Lower leg skin (tissue), 4 donors: ENCODE data around the gene ETFRF1. TPM values are rescaled to one million over a fixed set of nuclear protein-coding genes. Genes with fewer than 3 reads are reported as not detected.

Experiments
- DNase-seq, 2 donors: peaks; one replicate each; pipeline ENCODE4 v3.0.0-alpha.2; 2019; ENCODE audit warnings: low spot score in 2 of 2
- H3K4me3 ChIP-seq: fragments of 200-600 bp; sonication (generic); 2 replicates; pipeline ENCODE4 v1.5.1; 2017; ENCODE audit warnings: mild to moderate bottlenecking, low read depth; ENCODE audit not compliant: poor library complexity, severe bottlenecking
- POLR2A ChIP-seq, 2 donors: fragments of 450-650 bp; IDR thresholded peaks; one replicate each; pipeline ENCODE4 v1.6.1; 2016 to 2017; ENCODE audit warnings: antibody characterized with exemption in 2 of 2, mild to moderate bottlenecking in 1 of 2, moderate library complexity in 1 of 2
- WGBS, 2 donors: methylation state at CpG; one replicate each; pipeline ENCODE4 v1.1.5; 2018; 5-methylcytosine and 5-hydroxymethylcytosine counted together
- intact Hi-C: fragments of 100-400 bp; cut with DNase I; formaldehyde crosslinking; loops from one replicate; pipeline ENCODE4 v1.15.0; 2023; ENCODE audit warnings: low total_unique reads
- total RNA-seq, 4 donors: library from RNA; depleted of rRNA; stranded (reverse); fragments of >200 nt; gene quantifications; one replicate each; pipeline ENCODE4 v1.1.0, GENCODE V29; 2016
- TF ChIP-seq, protein P1 (sequence below), 3 donors: fragments of 450-650 bp; IDR thresholded peaks; one replicate each; pipeline ENCODE4 v1.5.1; 2016; ENCODE audit warnings: antibody characterized with exemption in 3 of 3, mild to moderate bottlenecking in 3 of 3, moderate library complexity in 2 of 3

The ETFRF1 gene
- total RNA-seq, 4 donors from 2014 or later: 26.1 to 59.9 (median 38.0) TPM

DNA sequence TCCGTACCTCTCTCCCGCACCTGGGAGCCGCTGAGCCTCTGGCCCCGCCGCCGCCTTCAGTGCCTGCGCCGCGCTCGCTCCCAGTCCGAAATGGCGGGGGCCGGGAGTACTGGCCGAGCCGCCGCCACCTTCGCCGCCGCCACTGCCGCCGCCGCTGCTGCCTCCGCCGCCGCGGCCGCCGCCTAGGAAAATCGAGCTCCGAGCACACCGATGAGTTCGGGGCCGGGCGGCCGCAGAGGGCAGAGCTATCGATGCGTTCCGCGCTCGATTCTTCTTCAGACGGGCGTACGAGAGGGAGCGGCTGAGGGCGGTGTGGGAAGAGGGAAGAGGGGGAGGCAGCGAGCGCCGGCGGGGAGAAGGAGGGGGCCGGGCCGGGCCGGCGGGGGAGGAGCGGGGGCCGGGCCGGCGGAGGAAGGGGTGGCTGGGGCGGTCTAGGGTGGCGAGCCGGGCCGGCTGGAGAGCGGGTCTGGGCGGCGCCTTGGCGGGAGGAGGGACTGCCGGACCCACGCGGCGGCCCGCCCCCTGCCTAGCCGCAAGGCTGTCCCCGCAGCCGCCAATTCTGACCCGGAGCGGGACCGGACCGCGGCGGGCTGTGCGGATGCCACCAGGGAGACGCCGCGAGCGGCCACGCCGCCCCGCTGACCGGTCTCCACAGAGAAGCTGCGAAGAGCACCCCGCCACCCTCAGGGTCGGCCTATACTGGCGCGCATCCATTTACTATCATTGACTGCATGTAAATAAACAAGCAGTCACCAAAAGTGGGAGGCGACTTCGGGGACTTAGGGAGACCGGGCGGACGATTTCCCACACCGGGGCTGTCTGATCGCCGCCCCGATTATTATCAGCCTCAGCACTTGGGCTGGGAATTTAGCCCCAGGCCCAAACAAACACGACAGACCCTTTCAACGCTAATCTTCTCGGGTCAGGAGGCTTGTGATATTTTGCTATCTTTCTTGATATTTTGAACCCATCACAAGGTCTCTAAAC is 56.0 kb downstream of the ETFRF1 start, which contains the start of gene KRAS:
Gene KRAS, minus strand, starts transcription at position 186 of the 987 bp plus-strand sequence.
- intact Hi-C loops: no loop called here
- H3K4me3 ChIP-seq: peak within 1 kb of the TSS; percentile 60
- WGBS, 2 donors: 1% methylated on average over 39 to 40 of the region's 105 CpGs
- peak; percentile 94 to 99 for DNase-seq
- TF ChIP-seq POLR2A (IDR thresholded peaks at IDR 0.05): peak in 1 of 2 donors; percentile 50
- TF ChIP-seq, protein P1, sequence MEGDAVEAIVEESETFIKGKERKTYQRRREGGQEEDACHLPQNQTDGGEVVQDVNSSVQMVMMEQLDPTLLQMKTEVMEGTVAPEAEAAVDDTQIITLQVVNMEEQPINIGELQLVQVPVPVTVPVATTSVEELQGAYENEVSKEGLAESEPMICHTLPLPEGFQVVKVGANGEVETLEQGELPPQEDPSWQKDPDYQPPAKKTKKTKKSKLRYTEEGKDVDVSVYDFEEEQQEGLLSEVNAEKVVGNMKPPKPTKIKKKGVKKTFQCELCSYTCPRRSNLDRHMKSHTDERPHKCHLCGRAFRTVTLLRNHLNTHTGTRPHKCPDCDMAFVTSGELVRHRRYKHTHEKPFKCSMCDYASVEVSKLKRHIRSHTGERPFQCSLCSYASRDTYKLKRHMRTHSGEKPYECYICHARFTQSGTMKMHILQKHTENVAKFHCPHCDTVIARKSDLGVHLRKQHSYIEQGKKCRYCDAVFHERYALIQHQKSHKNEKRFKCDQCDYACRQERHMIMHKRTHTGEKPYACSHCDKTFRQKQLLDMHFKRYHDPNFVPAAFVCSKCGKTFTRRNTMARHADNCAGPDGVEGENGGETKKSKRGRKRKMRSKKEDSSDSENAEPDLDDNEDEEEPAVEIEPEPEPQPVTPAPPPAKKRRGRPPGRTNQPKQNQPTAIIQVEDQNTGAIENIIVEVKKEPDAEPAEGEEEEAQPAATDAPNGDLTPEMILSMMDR (IDR thresholded peaks at IDR 0.05): no peak

DNA sequence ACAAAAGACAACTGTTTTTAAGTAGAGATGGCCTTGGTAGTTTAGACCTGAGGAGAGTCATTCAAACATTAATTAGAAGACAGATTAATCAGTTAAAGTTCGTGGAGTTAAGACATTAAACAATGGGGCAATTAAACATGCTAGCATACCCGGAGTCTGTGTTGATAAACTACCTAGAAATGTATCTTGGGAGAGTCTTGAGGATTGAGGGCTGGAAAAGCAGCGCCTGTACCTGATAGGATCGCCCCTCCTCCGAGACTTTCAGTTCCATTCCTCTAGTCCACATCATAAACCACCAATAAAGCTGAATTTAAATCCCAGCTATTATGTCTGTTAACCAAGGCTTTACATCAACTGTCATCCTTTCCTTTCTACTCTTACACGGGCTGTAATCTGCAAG is 56.7 kb downstream of the ETFRF1 start:
- WGBS, 2 donors: 62 to 65% methylated on average over 6 of the region's 6 CpGs
- H3K4me3 ChIP-seq: no peak overlapping the region
- DNase-seq: no peak
- TF ChIP-seq, protein P1 (IDR thresholded peaks at IDR 0.05): no peak
- TF ChIP-seq POLR2A (IDR thresholded peaks at IDR 0.05): no peak
- intact Hi-C loops: no loop called here

DNA sequence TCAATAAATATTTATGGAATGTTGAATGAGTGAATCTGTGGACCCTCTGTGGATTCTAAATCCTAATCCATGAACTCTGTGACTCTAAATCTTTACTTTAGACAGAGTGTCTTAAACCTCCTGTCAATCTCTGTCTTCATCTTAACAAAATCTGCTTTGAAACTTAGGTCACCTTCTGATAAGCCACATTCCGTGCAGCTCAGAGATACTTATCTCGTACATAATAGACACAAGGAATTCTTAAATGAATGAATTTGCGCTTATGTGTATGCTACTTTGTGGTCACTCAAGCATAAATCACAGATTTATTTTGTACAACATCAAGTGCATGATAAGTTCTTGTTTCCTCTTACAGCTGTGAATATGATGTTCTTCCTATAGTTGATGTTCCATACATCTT is 57.9 kb downstream of the ETFRF1 start:
- WGBS, 2 donors: 64 to 70% methylated on average over 3 of the region's 3 CpGs
- intact Hi-C loops: no loop called here
- no peak for DNase-seq

DNA sequence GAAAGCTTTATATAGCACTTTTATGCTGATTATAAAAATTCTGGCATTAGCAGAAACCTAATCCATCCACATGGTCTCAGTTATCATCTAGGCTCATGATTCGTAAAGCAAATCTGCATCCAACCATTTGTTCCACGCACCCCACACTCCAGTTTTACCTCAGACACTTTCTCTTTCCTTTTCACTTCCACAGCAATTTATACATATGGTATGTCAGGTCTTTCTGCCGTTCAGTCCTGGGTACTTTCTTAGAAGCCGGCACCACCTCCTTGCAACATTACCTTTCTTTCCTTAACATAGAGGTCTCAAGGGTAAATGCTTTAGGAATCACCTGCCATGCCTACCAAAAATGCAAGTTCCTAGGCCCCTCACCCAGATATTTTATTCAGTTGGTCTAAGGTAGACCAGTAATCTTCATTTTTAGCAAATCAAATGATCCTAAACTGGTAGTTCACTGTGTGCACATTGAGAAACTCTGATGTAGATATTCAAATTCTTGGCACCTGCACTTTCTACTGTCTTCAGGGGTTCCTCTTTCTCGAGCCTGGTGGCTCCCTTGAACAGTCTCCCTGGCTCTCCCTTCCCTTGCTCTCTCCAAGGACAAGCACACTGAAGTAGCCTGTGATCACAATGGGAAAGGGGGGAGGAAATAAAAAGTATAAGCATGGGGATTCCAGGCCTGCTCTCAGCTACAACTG is 58.5 kb downstream of the ETFRF1 start:
- DNase-seq: no peak
- intact Hi-C loops: no loop called here
- no peak for TF ChIP-seq POLR2A (IDR thresholded peaks at IDR 0.05)
- TF ChIP-seq, protein P1 (IDR thresholded peaks at IDR 0.05): no peak
- no peak overlapping the region for H3K4me3 ChIP-seq
- 66 to 68% methylated on average over 5 of the region's 5 CpGs for WGBS, 2 donors

More for the DNA sequence above, 57.9 kb downstream of the ETFRF1 start:
- H3K4me3 ChIP-seq: no peak overlapping the region
- no peak for TF ChIP-seq POLR2A (IDR thresholded peaks at IDR 0.05)
- TF ChIP-seq, protein P1 (IDR thresholded peaks at IDR 0.05): no peak

DNA sequence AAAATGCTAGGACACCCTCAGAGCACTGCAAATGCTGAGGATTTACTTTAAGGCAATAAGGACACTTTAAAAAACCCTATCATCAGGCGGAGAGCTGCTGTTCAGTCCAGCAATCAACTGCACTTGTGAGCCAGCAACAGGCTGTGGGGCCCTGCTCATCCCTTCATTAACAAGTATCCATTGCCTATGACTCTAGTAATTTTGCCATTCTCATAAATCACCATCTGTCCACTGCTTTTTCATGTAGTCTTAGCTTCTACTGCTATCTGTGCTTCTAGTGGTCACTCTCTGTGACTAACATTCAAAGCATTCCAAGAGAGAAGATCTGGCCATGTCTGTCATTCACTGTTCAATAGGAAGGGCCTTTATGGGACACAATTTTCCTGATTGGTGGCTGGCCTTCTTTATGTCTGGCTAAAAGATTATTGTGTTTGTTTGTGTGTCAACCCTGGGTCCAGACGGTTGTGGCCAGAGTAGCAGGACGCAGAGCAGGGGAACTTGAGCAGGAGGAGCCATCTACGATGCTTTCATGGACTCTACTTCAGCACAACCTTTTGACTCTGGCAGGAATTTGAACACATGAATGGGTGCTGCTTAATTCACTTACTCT is 59.3 kb downstream of the ETFRF1 start:
- intact Hi-C loops: no loop called here
- no peak for DNase-seq

More for the DNA sequence above, 59.3 kb downstream of the ETFRF1 start:
- H3K4me3 ChIP-seq: no peak overlapping the region
- WGBS, 2 donors: 92 to 93% methylated on average over 4 of the region's 4 CpGs
- TF ChIP-seq POLR2A (IDR thresholded peaks at IDR 0.05): no peak
- TF ChIP-seq, protein P1 (IDR thresholded peaks at IDR 0.05): no peak

Other genes with a start within 250 kb of the ETFRF1 start
- gene BCAT1, start 246.1 kb upstream of the ETFRF1 start, total RNA-seq: 1 to 10 TPM; 1.0 to 4.6 (median 2.8) TPM
- 1 to 10 TPM; 1.0 to 3.4 (median 2.1) TPM for gene DNAI7, start 77 bp upstream of the ETFRF1 start, total RNA-seq
- gene KRAS, start 55.7 kb downstream of the ETFRF1 start, total RNA-seq: 10 to 100 TPM; 12.0 to 20.7 (median 15.4) TPM